Esophagus squamous epithelium (tissue), 5 donors: ENCODE measurements around the gene TCOF1. TPM values are rescaled to one million over a fixed set of nuclear protein-coding genes. Genes with fewer than 3 reads are reported as not detected.
"Not testable (repeated sequence)": the region's sequence is repeated elsewhere in the genome, so short reads cannot be mapped to it uniquely, and the experiment has no call there.

ENCODE experiments used
- DNase-seq: peaks from one replicate; lab custom pipeline; 2025; lab: John Stamatoyannopoulos, UW
- H3K27ac ChIP-seq, 4 donors: fragments of 200-600 bp; sonication (generic); one replicate each; pipeline ENCODE4 v1.5.1; 2016 to 2019; ENCODE audit warnings: mild to moderate bottlenecking in 1 of 4
- H3K27me3 ChIP-seq, 4 donors: fragments of 200-600 bp; sonication (generic); 1 replicate in 3 of 4; 2 replicates in 1 of 4; pipeline versions ENCODE4 v1.5.1 to v1.6.0; 2017 to 2021; ENCODE audit warnings: antibody characterized with exemption in 1 of 4
- H3K36me3 ChIP-seq, 3 donors: fragments of 200-600 bp; sonication (generic); one replicate each; pipeline ENCODE4 v1.5.1; 2016 to 2019
- H3K4me1 ChIP-seq, 3 donors: fragments of 200-600 bp; sonication (generic); one replicate each; pipeline ENCODE4 v1.5.1; 2017 to 2019
- H3K4me3 ChIP-seq, 4 donors: fragments of 200-600 bp; sonication (generic); 1 replicate in 3 of 4; 2 replicates in 1 of 4; pipeline ENCODE4 v1.5.1; 2016 to 2019; ENCODE audit warnings: mild to moderate bottlenecking in 2 of 4, moderate library complexity in 1 of 4
- H3K9me3 ChIP-seq, 3 donors: fragments of 200-600 bp; sonication (generic); one replicate each; pipeline ENCODE4 v1.5.1; 2016 to 2019
- CTCF ChIP-seq, 6 experiments: fragments of 450-650 bp in 4 of 6; fragments of 200-600 bp in 2 of 6; sonication (generic) in 2 of 6; IDR thresholded peaks; one replicate each; pipeline ENCODE4 v1.5.1; 2016 to 2019; ENCODE audit warnings: antibody characterized with exemption in 6 of 6, mild to moderate bottlenecking in 4 of 6, moderate library complexity in 4 of 6
- POLR2A ChIP-seq, 4 donors: fragments of 450-650 bp; IDR thresholded peaks; one replicate each; pipeline ENCODE4 v1.6.1; 2017; ENCODE audit warnings: antibody characterized with exemption in 4 of 4, mild to moderate bottlenecking in 4 of 4, moderate library complexity in 3 of 4
- WGBS, 2 donors: methylation state at CpG; one replicate each; pipeline ENCODE4 v1.1.5; 2018; 5-methylcytosine and 5-hydroxymethylcytosine counted together
- intact Hi-C: fragments of 100-400 bp; cut with DNase I; formaldehyde crosslinking; loops from one replicate; pipeline ENCODE4 v1.15.0; 2022
- total RNA-seq, 4 donors: library from RNA; depleted of rRNA; stranded (reverse); fragments of >200 nt; gene quantifications; one replicate each; pipeline ENCODE4 v1.1.0, GENCODE V29; 2016
- donor health status: DM: yes; HTN: yes; CAD: no.

Gene TCOF1
- total RNA-seq, 4 donors from 2014 or later: 18.2 to 41.4 (median 24.8) TPM

GRCh38 chr5:150411245-150411979 lies 53.9 kb downstream of the TCOF1 start:
- Histone ChIP-seq H3K27ac (peak overlapping the region; percentile 81 to 95 (median 84)), H3K27me3 (no peaks in the 10 kb centered on the region), H3K9me3 (no peaks in the 10 kb centered on the region), H3K4me1 (peaks cover 16 to 69% (median 38%) of the 10 kb centered on the region in 3 donors), H3K36me3 (peaks cover 0 to 8% (median under 1%) of the 10 kb centered on the region in 3 donors), H3K4me3 (peak overlapping the region; percentile 42 to 64 (median 50))
- TF ChIP-seq CTCF (IDR thresholded peaks at IDR 0.05) (no peak), POLR2A (IDR thresholded peaks at IDR 0.05) (peak in 1 of 4 donors; percentile 32)
- intact Hi-C loops: no loop called here
- 40 to 67% methylated on average over 5 of the region's 5 CpGs for WGBS, 2 donors
- DNase-seq: no peak

DNA sequence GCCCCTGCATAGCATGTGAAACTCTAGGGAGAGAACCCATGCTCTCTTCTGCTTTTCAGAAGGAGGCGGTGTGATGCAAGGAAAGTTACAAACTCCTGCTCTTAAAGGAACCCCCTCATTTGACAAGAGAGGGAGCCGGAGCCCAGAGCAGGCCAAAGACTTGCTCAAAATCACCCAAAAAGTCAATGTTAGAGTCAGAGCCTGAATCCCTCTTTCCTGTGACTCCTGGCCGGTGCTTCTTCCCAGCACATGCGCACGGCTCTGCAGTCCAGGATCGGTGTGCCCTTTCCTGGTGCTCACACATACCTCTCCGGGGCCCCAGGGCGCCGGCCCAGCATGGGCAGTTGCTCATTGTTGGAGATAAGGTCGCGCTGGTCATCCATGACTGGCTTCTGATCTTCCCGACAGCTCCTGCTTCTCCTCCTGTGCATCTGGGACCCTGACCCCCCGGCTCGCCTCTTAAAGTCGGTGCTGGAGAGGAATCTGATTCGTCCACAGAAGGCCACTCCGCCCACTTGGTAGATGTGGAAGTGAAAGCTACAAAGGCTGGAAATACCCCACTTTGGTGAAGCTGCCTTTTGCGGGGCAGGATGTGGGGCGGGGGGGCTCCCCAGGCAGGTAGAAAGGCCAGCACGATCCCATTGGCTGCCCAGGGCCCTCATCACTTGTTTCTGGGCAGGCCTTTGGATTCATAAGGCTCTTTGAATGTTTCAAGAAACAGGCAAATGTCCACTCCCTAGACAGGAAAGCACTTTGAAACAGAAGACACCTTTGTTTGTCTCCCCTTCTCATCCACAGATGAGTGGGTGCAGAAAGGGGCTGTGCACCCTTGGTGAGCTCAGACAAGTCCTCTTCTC lies 55.0 kb downstream of the TCOF1 start, which contains the start of gene CD74:
Gene CD74, minus strand, starts transcription at position 592 of the 857 bp plus-strand sequence. Its CDS starts 161 bp downstream, at position 431.
- no peaks in the 10 kb centered on the region for H3K36me3 ChIP-seq
- no peaks in the 10 kb centered on the region for H3K9me3 ChIP-seq
- peak; percentile 78 for DNase-seq
- H3K4me3 ChIP-seq: peak within 1 kb of the TSS; percentile 42 to 64 (median 50)
- peak within 1 kb of the TSS; percentile 81 to 95 (median 84) for H3K27ac ChIP-seq
- H3K4me1 ChIP-seq: peaks cover 16 to 60% (median 33%) of the 10 kb centered on the region in 3 donors
- WGBS, 2 donors: 2 to 15% methylated on average over 7 to 14 of the region's 20 CpGs
- no peaks in the 10 kb centered on the region for H3K27me3 ChIP-seq
- TF ChIP-seq POLR2A (IDR thresholded peaks at IDR 0.05) (peak in 2 of 4 donors; percentile 79 to 88), CTCF (IDR thresholded peaks at IDR 0.05) (no peak)
- intact Hi-C loops: no loop called here

DNA sequence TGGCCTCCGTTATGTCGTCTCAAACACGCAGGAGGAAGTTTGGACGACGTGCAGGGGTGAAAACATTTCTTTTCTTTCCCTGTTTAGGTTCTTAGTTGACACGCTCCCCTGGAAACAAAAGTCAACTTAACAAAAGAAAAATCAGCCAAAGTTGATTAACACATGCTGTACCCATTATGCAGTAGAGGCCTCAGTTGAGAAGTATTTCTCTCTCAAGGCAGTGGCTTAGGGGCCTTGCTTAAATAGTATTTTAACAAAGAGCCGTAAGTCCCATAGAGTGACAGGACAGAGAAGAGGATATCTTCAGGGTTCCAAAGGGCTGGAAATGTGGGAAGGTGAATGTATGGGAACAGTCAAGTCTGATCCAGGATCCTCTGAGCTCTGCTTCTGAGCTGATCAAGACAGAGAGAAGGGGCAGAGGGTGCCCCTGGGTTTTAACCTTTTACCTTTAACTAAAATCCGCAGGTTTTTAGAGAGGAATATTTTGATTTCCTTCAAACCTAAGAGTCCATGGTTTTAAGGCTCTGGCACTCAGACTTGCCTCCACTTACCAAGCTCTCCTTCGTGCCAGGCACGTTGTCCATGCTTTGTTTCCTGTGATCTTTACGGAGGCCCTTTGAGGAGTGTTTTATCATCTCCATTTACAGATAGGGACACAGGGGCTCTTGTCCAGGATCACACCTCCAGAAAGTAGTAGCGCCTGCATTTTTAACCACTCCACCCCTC lies 55.8 kb downstream of the TCOF1 start:
- H3K4me3 ChIP-seq: peak overlapping the region in 3 of 4 donors; percentile 48 to 64 (median 51)
- intact Hi-C loops: no loop called here
- no peaks in the 10 kb centered on the region for H3K27me3 ChIP-seq
- no peak for DNase-seq
- 28 to 53% methylated on average over 11 to 12 of the region's 12 CpGs for WGBS, 2 donors
- H3K4me1 ChIP-seq: peaks cover 10 to 53% (median 27%) of the 10 kb centered on the region in 3 donors
- no peak for TF ChIP-seq POLR2A (IDR thresholded peaks at IDR 0.05)
- no peak for TF ChIP-seq CTCF (IDR thresholded peaks at IDR 0.05)
- no peaks in the 10 kb centered on the region for H3K9me3 ChIP-seq
- H3K27ac ChIP-seq: peak overlapping the region; percentile 81 to 95 (median 84)
- H3K36me3 ChIP-seq: no peaks in the 10 kb centered on the region

DNA sequence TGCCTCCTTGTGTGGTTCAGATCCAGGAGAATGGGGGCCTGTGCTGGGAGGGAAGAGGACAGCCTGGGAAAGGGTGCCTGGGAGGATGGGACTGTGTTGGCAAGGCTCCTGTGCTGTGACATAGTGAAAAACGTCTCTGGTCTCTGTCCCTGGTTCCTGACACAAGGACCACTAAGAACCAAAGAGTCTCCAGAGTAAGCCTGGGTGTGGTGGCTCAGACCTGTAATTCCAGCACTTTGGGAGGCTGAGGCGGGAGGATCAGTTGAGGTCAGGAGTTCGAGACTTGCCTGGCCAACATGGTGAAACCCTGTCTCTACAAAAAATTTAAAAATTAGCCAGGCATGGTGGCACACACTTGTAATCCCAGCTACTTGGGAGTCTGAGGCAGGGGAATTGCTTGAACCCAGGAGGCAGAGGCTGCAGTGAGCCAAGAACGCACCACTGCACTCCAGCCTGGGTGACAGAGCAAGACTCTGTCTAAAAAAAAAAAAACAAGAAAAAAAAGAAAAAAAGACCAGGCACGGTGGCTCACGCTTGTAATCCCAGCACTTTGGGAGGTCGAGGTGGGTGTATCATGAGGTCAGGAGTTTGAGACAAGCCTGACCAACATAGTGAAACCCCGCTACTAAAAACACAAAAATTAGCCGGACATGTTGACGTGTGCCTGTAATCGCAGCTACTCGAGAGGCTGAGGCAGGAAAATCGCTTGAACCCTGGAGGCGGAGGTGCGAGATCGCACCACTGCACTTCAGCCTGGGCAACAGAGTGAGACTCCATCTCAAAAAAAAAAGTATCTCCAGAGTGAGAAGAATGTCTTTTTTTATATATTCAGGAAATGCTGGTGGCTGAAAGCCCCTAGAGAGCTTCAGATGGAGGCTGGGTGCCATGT lies 56.6 kb downstream of the TCOF1 start:
- WGBS, 2 donors: 85 to 91% methylated on average over 15 to 16 of the region's 16 CpGs

More for the DNA sequence above, 56.6 kb downstream of the TCOF1 start:
- H3K27me3 ChIP-seq, DNase-seq, H3K9me3 ChIP-seq, H3K36me3 ChIP-seq, intact Hi-C loops, H3K4me3 ChIP-seq: not testable (repeated sequence)
- peaks cover 10 to 44% (median 19%) of the 10 kb centered on the region in 3 donors for H3K4me1 ChIP-seq
- peak overlapping the region; percentile 81 to 95 (median 84) for H3K27ac ChIP-seq
